Prostate gland (tissue), 2 donors: ENCODE results near the gene TMIGD1. TPM values are rescaled to one million over a fixed set of nuclear protein-coding genes. Genes with fewer than 3 reads are reported as not detected.

Experiments used
- DNase-seq: peaks from one replicate; pipeline ENCODE4 v3.0.0-alpha.2; 2019; ENCODE audit warnings: low spot score
- H3K27ac ChIP-seq, 2 donors: fragments of 200-600 bp; sonication (generic); 2 replicates each; pipeline ENCODE4 v1.5.1; 2017 to 2019
- H3K27me3 ChIP-seq: fragments of 200-600 bp; sonication (generic); replicated peaks from 2 replicates; pipeline ENCODE4 v1.5.1; 2019; ENCODE audit not compliant: insufficient read depth
- H3K36me3 ChIP-seq, 2 donors: fragments of 200-600 bp; sonication (generic); 1 replicate in 1 of 2; 2 replicates in 1 of 2; pipeline versions ENCODE4 v1.5.1 to v1.8.1; 2017 to 2019
- H3K4me1 ChIP-seq: fragments of 200-600 bp; sonication (generic); replicated peaks from 2 replicates; pipeline ENCODE4 v1.5.1; 2019
- H3K4me3 ChIP-seq, 2 donors: fragments of 200-600 bp; sonication (generic); 2 replicates each; pipeline ENCODE4 v1.5.1; 2017 to 2019
- H3K9me3 ChIP-seq: fragments of 200-600 bp; sonication (generic); 2 replicates; pipeline ENCODE4 v1.5.1; 2017
- CTCF ChIP-seq, 4 experiments: fragments of 200-600 bp in 2 of 4; fragments of 450-650 bp in 2 of 4; sonication (generic) in 2 of 4; IDR thresholded peaks; 1 replicate in 3 of 4; 2 replicates in 1 of 4; pipeline ENCODE4 v1.5.1; 2016 to 2019; ENCODE audit warnings: antibody characterized with exemption in 4 of 4, mild to moderate bottlenecking in 2 of 4, moderate library complexity in 2 of 4
- POLR2A ChIP-seq: fragments of 450-650 bp; IDR thresholded peaks from one replicate; pipeline ENCODE4 v1.6.1; 2016; ENCODE audit warnings: antibody characterized with exemption, mild to moderate bottlenecking
- POLR2AphosphoS5 ChIP-seq: sonication (generic); formaldehyde crosslinking; IDR thresholded peaks from one replicate; pipeline ENCODE4 v1.6.1; 2017; ENCODE audit warnings: antibody characterized with exemption
- WGBS: methylation state at CpG from one replicate; pipeline ENCODE4 v1.1.5; 2018; 5-methylcytosine and 5-hydroxymethylcytosine counted together
- intact Hi-C: fragments of 100-400 bp; cut with DNase I; formaldehyde crosslinking; loops from one replicate; pipeline ENCODE4 v1.14.2; 2022
- total RNA-seq, 2 donors: library from RNA; depleted of rRNA; stranded (reverse); fragments of >200 nt; gene quantifications; one replicate each; pipeline ENCODE4 v1.1.0, GENCODE V29; 2016

TMIGD1 gene
- total RNA-seq, 2 donors from 2014 or later = not detected

- H3K9me3 ChIP-seq = no peaks in the 10 kb centered on the region
- 60% methylated on average over 11 of the region's 11 CpGs for WGBS
- H3K4me3 ChIP-seq = peak overlapping the region in 1 of 2 donors; percentile 94
- TF ChIP-seq POLR2AphosphoS5 (no peak), CTCF (IDR thresholded peaks at IDR 0.05) (no peak)
- H3K36me3 ChIP-seq = no peaks in the 10 kb centered on the region
- H3K4me1 ChIP-seq = peaks cover 8% of the 10 kb centered on the region
- no peaks in the 10 kb centered on the region for H3K27me3 ChIP-seq
- peak overlapping the region; percentile 87 to 88 for H3K27ac ChIP-seq
- DNase-seq = no peak
- intact Hi-C loops = no loop called here
These were observed 43.9 kb upstream of the TMIGD1 start for GRCh38 chr17:30377574-30378240.

- Histone ChIP-seq H3K4me3 (no peak overlapping the region), H3K4me1 (peaks cover 8% of the 10 kb centered on the region), H3K9me3 (no peaks in the 10 kb centered on the region), H3K27me3 (no peaks in the 10 kb centered on the region), H3K27ac (peak overlapping the region; percentile 5 to 28), H3K36me3 (no peaks in the 10 kb centered on the region)
- peak; percentile 45 for DNase-seq
- intact Hi-C loops = no loop called here
- WGBS = 38% methylated on average over 12 of the region's 12 CpGs
- TF ChIP-seq POLR2AphosphoS5 (peak; percentile 76), CTCF (IDR thresholded peaks at IDR 0.05) (no peak)
These were observed 43.0 kb upstream of the TMIGD1 start for GRCh38 chr17:30376621-30377452.

GRCh38 chr17:30375661-30376060 is 41.8 kb upstream of the TMIGD1 start:
- Histone ChIP-seq H3K36me3 (no peaks in the 10 kb centered on the region), H3K27ac (no peak overlapping the region), H3K9me3 (no peaks in the 10 kb centered on the region), H3K4me1 (peaks cover 8% of the 10 kb centered on the region), H3K4me3 (no peak overlapping the region), H3K27me3 (no peaks in the 10 kb centered on the region)
- intact Hi-C loops = no loop called here
- no peak for DNase-seq
- WGBS = 91% methylated on average over 1 of the region's 1 CpG
- TF ChIP-seq CTCF (IDR thresholded peaks at IDR 0.05) = no peak
- TF ChIP-seq POLR2AphosphoS5 = no peak
- TF ChIP-seq POLR2A = no peak

- no peaks in the 10 kb centered on the region for H3K36me3 ChIP-seq
- 91% methylated on average over 2 of the region's 2 CpGs for whole genome bisulfite sequencing
- TF ChIP-seq POLR2AphosphoS5 (no peak), CTCF (IDR thresholded peaks at IDR 0.05) (no peak), POLR2A (no peak)
- no peak for DNase-seq
- H3K4me1 ChIP-seq = peaks cover 14% of the 10 kb centered on the region
- intact Hi-C loops = no loop called here
- H3K27me3 ChIP-seq = no peaks in the 10 kb centered on the region
- H3K9me3 ChIP-seq = no peaks in the 10 kb centered on the region
- H3K4me3 ChIP-seq = no peak overlapping the region
- no peak overlapping the region for H3K27ac ChIP-seq
These were observed 38.9 kb upstream of the TMIGD1 start for GRCh38 chr17:30372755-30373154.
